HFF-Myc (cell line): ENCODE results near the gene UNK.
"Not testable (repeated sequence)": the region's sequence is repeated elsewhere in the genome, so short reads cannot be mapped to it uniquely, and the experiment has no call there.

Experiments used
- DNase-seq: peaks from one replicate; pipeline ENCODE4 v3.0.0-alpha.2; 2011; ENCODE audit warnings: low read depth; ENCODE audit errors: extremely low read depth
- H3K4me3 ChIP-seq: replicated peaks from 2 replicates; pipeline ENCODE4 v1.5.1; 2011; ENCODE audit warnings: low read depth, mild to moderate bottlenecking, control low read depth, low read length
- TF ChIP-seq, protein P1 (sequence below): IDR thresholded peaks from 2 replicates; pipeline ENCODE4 v1.5.1; 2012; ENCODE audit warnings: mild to moderate bottlenecking, low read depth, low read length, control low read depth; ENCODE audit errors: missing control alignments

The UNK gene

DNA sequence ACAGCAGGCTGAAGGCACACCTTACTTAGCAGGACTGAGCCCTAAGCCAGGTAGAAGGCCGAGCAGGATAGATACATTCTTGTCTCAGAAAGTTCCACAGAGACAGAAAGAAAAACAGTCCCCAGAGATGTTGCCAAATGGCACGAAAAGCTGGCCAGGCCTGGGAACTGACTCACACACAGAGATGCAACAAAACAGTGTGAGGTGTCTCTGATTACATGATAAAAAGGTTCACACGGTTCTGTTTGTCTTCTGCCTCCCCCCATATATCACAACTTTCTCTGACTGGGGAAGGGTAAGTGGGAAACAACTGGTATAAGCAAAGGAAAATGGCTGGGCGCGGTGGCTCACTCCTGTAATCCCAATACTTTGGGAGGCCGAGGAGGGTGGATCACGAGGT is 68.8 kb downstream of the UNK start:
- no peak overlapping the region for H3K4me3 ChIP-seq
- DNase-seq: no peak

DNA sequence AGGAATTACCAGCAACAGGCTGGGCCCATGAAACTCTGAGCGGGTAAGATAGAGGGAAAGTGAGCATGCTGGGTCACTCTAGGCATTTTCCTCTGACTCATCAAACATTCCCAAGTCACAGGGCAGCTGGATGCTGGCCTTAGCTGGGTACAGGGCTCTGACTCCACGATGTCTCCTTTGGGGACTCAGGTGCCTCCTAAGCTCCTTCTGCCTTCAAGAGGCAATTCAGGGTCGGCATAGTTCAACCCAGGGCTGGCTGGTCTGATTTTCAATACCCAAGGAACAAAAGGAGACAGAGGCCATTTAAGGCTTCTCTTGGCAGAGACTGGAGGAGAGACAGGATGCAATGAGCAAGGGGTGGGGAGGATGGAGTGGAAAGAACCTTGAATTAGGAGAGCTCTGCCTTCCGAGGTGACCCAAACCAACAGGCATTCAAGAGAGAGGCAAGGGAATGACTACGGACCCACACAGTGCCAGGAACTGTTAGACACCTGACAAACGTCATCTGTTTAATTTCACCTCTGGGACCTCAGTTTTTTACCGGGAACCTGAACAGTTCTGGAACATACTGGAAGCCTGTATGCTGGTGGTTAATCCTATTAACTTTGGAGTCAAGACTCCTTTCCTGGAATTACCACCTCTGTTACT is 69.6 kb downstream of the UNK start:
- DNase-seq: no peak
- TF ChIP-seq, protein P1, sequence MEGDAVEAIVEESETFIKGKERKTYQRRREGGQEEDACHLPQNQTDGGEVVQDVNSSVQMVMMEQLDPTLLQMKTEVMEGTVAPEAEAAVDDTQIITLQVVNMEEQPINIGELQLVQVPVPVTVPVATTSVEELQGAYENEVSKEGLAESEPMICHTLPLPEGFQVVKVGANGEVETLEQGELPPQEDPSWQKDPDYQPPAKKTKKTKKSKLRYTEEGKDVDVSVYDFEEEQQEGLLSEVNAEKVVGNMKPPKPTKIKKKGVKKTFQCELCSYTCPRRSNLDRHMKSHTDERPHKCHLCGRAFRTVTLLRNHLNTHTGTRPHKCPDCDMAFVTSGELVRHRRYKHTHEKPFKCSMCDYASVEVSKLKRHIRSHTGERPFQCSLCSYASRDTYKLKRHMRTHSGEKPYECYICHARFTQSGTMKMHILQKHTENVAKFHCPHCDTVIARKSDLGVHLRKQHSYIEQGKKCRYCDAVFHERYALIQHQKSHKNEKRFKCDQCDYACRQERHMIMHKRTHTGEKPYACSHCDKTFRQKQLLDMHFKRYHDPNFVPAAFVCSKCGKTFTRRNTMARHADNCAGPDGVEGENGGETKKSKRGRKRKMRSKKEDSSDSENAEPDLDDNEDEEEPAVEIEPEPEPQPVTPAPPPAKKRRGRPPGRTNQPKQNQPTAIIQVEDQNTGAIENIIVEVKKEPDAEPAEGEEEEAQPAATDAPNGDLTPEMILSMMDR: no peak
- H3K4me3 ChIP-seq: peak overlapping the region; percentile 88

More for the DNA sequence above, 68.8 kb downstream of the UNK start:
- TF ChIP-seq, protein P1: no peak

DNA sequence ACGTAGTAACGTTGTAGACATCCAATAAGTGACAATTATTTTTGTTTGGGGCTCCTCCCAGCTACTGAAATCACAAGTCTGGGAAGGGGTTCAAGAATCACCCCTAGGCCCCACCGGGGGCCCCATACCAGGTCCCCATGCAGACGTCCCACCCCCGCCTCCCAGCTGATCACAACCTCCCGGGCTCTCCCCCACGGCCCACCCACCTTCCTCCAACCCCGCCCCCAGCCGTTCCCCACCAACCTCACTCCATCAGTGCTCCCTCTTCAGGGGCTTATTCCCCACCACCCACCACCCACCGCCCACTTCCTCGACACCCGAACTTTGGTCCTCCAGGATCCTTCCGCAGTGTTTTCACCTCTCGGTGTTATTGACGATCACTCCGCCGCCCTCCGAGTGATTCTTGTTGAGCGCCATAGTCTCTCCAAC is 70.3 kb downstream of the UNK start:
- TF ChIP-seq, protein P1: no peak
- DNase-seq: no peak
- peak overlapping the region; percentile 88 for H3K4me3 ChIP-seq

DNA sequence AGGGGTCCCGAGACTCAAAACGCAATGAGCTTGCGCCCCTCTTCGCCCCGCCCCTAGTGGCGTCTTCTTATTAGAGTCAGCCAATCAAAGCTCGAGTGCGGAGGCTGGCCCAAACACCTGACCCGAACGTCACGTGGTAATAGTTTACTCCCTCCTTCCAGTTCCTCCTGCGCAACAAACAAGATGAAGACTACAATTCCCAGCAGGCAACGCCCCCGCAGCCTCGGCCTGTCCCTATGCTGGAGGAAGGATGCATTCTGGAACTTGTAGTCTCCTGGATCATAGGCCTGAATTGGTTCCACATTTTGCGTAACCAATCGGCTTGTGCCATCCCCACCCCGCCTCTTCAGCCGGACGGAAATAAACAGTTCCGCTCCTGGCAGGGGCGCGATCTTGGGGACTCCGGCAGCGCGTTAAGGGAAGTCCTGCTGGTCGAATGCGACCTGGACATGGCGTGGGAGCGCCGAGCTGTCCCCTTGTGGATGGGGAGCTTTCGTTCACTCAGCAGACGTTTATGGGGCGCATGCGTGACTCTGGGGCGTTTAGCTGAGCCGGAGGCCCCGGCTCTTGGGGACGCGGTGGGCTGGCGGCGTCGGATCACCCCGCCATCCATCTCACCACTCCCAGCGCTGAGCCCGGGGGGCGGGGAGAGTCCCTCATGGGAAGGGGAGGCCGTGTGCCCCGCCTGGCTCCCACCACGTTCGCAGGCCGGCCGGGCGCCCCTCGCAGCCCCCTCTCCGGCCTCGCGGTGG is 70.9 kb downstream of the UNK start, which contains the start of gene WBP2:
TSS of gene WBP2 (minus strand) at position 26 of the 752 bp plus-strand sequence. CDS start 38 bp downstream, outside the sequence.
- peak within 1 kb of the TSS; percentile 88 for H3K4me3 ChIP-seq
- TF ChIP-seq, protein P1: peak; percentile 49
- DNase-seq: peak; percentile 100

DNA sequence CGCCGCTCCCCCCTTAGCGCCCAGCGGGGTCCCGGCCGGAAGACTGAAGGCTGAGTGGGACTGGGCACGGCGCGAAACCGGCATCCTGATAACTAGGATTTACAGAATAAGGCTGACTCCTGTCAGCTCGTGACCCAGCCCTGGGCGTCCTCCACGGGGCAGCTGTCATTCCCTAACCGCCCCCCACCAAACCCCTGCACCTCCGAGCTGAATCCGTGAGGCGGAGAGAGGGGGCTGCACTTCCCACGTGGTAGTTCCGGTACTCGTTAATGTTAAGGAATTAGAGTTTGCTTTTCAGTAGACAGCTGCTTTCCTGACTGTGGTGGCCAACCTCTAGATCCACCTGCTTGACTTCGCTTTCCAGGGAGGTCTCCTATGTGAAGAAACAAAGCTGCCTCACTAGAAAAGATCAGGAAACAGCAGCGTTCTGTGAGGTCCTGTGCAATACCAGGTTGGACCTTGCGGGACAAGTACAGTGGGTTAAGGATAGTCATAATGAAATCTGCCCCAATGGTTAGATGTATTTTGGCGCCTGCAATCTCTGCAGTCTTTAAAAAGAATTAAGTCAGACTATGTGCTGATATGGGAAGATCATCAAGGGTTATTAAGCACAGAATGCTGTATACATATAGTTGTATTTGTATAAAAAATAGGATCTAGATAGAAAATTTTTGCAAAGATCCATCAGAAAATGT is 71.6 kb downstream of the UNK start:
- H3K4me3 ChIP-seq: peak overlapping the region; percentile 88
- TF ChIP-seq, protein P1: no peak
- no peak for DNase-seq

DNA sequence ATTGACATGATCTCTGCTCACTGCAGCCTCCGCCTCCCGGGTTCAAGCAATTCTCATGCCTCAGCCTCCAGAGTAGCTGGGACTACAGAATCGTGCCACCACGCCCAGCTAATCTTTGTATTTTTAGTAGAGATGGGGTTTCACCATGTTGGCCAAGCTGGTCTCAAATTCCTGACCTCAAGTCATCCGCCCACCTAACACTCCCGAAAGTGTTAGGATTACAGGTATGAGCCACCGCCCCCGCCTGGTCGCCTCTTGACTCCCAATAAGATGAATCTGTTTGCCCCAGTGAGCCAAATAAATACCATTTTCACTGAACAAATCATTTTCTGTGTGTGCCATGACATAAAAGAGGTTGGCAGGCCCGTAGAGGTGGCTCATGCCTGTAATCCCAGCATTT is 74.8 kb downstream of the UNK start:
- H3K4me3 ChIP-seq, DNase-seq: not testable (repeated sequence)

DNA sequence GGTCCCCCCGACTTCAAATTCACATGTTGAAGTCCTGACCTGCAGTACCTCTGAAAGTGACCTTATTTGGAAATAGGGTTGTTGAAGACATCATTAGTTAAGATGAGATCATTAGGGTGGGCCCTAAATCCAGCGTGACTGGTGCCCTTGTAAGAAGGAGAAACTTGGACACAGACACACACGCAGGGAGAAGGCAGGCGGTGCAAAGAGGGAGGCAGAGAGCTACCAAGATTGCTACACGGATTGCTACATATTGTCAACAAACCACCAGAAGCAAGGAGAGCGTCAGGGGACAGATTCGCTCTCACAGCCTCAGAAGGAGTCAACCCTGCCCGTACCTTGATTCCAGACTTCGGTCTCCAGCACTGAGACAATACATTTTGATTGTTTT is 77.3 kb downstream of the UNK start:
- TF ChIP-seq, protein P1: no peak
- no peak for DNase-seq
- no peak overlapping the region for H3K4me3 ChIP-seq
